ENCODE measurements around the gene CEP41. TPM values are rescaled to one million over a fixed set of nuclear protein-coding genes. Genes with fewer than 3 reads are reported as not detected.
A peak's percentile ranks its signal among the peaks of the same experiment; 100 is the strongest.

CEP41 gene
- total RNA-seq, 2 experiments from 2014 or later, result 3.3 to 4.8 TPM

DNA sequence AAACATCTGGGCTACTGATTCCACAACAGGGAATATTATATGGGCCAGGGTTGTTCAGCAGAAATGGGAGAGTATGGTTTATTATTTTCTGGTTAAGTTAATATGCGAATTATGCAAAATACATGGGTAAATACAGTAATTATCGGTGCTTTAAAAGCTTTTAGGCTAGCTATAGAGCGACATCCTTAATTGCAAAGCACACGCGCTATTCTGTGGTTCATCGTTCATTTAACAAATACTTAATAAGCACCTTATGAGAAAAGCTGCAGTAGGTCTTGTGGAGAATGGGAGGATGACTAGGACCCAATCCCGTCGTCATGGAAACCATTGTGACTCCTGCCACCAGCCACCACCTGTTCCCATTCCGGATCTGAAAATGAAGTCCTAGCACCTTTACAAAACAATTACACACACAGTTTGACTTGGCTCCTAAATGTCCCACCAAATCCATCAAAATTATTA is 623 bp upstream of the CEP41 start:
- Histone ChIP-seq H3K27ac (ENCODE audit: low read depth in 1 of 2, low read length in 2 of 2) (no peak overlapping the region), H3K4me1 (ENCODE audit: insufficient read depth, low read length) (peaks cover 13% of the 10 kb centered on the region), H3K4me3 (ENCODE audit: low read length) (peak overlapping the region; percentile 67), H3K36me3 (ENCODE audit: insufficient read depth, low read length) (no peaks in the 10 kb centered on the region), H3K9me3 (ENCODE audit: control insufficient read depth in 1 of 2, insufficient read depth in 1 of 2, low read length in 2 of 2) (no peaks in the 10 kb centered on the region), H3K27me3 (ENCODE audit: control insufficient read depth in 1 of 2, insufficient read depth in 2 of 2, low read length in 2 of 2) (no peaks in the 10 kb centered on the region)
- H3K36me3 Mint-ChIP-seq (ENCODE audit: low read depth), result peaks cover 6% of the 10 kb centered on the region
- ChIA-PET POLR2A (interaction anchor here (0.8 to 2.0 kb wide), 8 partner anchors 13 to 236 kb away, joined by 3 to 7 read pairs (median 4); partner anchors contain the start of gene TMEM209), CTCF (interaction anchor here (1.0 kb wide), 1 partner anchor 24 kb away, joined by 3 read pairs; no protein-coding TSS in a partner anchor)
- H3K9me3 Mint-ChIP-seq, result no peaks in the 10 kb centered on the region
- TF ChIP-seq, protein P1, sequence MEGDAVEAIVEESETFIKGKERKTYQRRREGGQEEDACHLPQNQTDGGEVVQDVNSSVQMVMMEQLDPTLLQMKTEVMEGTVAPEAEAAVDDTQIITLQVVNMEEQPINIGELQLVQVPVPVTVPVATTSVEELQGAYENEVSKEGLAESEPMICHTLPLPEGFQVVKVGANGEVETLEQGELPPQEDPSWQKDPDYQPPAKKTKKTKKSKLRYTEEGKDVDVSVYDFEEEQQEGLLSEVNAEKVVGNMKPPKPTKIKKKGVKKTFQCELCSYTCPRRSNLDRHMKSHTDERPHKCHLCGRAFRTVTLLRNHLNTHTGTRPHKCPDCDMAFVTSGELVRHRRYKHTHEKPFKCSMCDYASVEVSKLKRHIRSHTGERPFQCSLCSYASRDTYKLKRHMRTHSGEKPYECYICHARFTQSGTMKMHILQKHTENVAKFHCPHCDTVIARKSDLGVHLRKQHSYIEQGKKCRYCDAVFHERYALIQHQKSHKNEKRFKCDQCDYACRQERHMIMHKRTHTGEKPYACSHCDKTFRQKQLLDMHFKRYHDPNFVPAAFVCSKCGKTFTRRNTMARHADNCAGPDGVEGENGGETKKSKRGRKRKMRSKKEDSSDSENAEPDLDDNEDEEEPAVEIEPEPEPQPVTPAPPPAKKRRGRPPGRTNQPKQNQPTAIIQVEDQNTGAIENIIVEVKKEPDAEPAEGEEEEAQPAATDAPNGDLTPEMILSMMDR (IDR thresholded peaks at IDR 0.05), result no peak
- DNase-seq (peak in 1 of 14 experiments; percentile 15), ATAC-seq (ENCODE audit: poor library complexity) (no peak)
- H3K4me3 Mint-ChIP-seq, result peak overlapping the region; percentile 99
- intact Hi-C loops (cut with DNase I, micrococcal nuclease), result loop anchor here in 1 of 2 experiments (5.0 kb wide), 3 partner anchors 226 to 494 kb away; partner anchors contain the start of genes COPG2, SSMEM1 and TMEM209
- no peaks in the 10 kb centered on the region for H3K27me3 Mint-ChIP-seq
- H3K4me1 Mint-ChIP-seq (ENCODE audit: low read depth), result peaks cover 54% of the 10 kb centered on the region
- peak overlapping the region; percentile 89 for H3K27ac Mint-ChIP-seq

DNA sequence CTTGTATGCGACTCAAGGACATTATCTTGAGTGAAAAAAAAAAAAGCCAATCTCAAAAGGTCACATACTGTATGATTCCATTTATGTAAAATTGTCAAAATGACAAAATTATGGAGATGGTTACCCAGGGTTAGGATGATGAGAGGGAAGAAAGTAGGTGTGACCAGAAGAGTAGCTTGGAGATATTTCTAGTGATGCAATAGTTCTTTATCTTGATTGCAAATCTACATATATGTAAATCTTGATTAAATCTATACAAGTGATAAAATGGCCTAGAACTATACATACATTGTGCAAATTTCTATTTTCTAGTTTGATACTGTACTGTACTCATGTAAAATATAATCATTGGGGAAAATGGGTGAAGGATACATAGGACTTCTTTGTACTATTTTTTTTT is 4.6 kb downstream of the CEP41 start:
- ChIA-PET POLR2A (interaction anchor here (1.0 kb wide), 1 partner anchor 10 kb away, joined by 3 read pairs; no protein-coding TSS in a partner anchor), CTCF (no interaction called here)
- Mint-ChIP-seq H3K27ac (peak overlapping the region; percentile 8), H3K36me3 (ENCODE audit: low read depth) (peaks cover 6% of the 10 kb centered on the region), H3K27me3 (no peaks in the 10 kb centered on the region), H3K9me3 (no peaks in the 10 kb centered on the region), H3K4me1 (ENCODE audit: low read depth) (peaks cover 38% of the 10 kb centered on the region), H3K4me3 (no peak overlapping the region)
- H3K27me3 ChIP-seq (ENCODE audit: control insufficient read depth in 1 of 2, insufficient read depth in 2 of 2, low read length in 2 of 2), result no peaks in the 10 kb centered on the region
- no peaks in the 10 kb centered on the region for H3K9me3 ChIP-seq (ENCODE audit: control insufficient read depth in 1 of 2, insufficient read depth in 1 of 2, low read length in 2 of 2)
- TF ChIP-seq, protein P1 (IDR thresholded peaks at IDR 0.05), result no peak
- peaks cover 16% of the 10 kb centered on the region for H3K4me1 ChIP-seq (ENCODE audit: insufficient read depth, low read length)
- no peak overlapping the region for H3K4me3 ChIP-seq (ENCODE audit: low read length)
- intact Hi-C loops (cut with DNase I, micrococcal nuclease), result loop anchor here in 1 of 2 experiments (10.0 kb wide), 1 partner anchor 821 kb away; the partner anchor contains the start of gene NRF1
- ATAC-seq (ENCODE audit: poor library complexity) (no peak), DNase-seq (no peak)
- no peak overlapping the region for H3K27ac ChIP-seq (ENCODE audit: low read depth in 1 of 2, low read length in 2 of 2)
- no peaks in the 10 kb centered on the region for H3K36me3 ChIP-seq (ENCODE audit: insufficient read depth, low read length)

DNA sequence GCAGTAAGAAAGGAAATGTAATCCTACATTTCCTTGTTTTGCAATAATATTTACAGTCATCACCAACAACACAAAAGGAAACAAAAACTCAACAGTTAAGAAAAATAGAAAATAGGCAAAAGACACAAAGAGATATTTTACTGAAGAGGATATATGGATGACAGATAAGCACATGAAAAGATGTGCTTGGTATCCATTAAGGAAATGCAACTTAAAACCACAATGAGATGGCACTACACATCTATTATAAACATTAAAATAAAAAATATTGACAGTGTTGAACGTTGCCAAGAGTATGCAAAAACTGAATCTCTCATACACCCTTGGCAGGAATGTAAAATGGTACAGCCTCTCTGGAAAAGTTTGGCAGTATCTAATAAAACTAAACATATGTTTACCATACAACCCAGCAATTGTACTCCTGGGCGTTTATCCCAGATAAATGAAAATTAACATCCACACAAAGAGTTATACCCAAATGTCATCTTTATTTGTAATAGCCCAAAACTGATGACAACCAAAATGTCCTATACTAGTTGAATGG is 5.4 kb downstream of the CEP41 start:
- TF ChIP-seq, protein P1 (IDR thresholded peaks at IDR 0.05), result no peak
- intact Hi-C loops (cut with DNase I, micrococcal nuclease), result loop anchor here in 1 of 2 experiments (10.0 kb wide), 1 partner anchor 821 kb away; the partner anchor contains the start of gene NRF1
- Histone ChIP-seq H3K4me1 (ENCODE audit: insufficient read depth, low read length) (peaks cover 13% of the 10 kb centered on the region), H3K27ac (ENCODE audit: low read depth in 1 of 2, low read length in 2 of 2) (no peak overlapping the region), H3K27me3 (ENCODE audit: control insufficient read depth in 1 of 2, insufficient read depth in 2 of 2, low read length in 2 of 2) (no peaks in the 10 kb centered on the region), H3K4me3 (ENCODE audit: low read length) (no peak overlapping the region), H3K9me3 (ENCODE audit: control insufficient read depth in 1 of 2, insufficient read depth in 1 of 2, low read length in 2 of 2) (no peaks in the 10 kb centered on the region), H3K36me3 (ENCODE audit: insufficient read depth, low read length) (no peaks in the 10 kb centered on the region)
- Mint-ChIP-seq H3K36me3 (ENCODE audit: low read depth) (no peaks in the 10 kb centered on the region), H3K4me3 (no peak overlapping the region), H3K9me3 (no peaks in the 10 kb centered on the region), H3K27ac (peak overlapping the region; percentile 3), H3K27me3 (no peaks in the 10 kb centered on the region), H3K4me1 (ENCODE audit: low read depth) (peaks cover 30% of the 10 kb centered on the region)
- POLR2A ChIA-PET, result no interaction called here
- DNase-seq (no peak), ATAC-seq (ENCODE audit: poor library complexity) (no peak)
- CTCF ChIA-PET, result no interaction called here
